ENCODE measurements around the gene SSH2.

- TF ChIP-seq, protein P1, sequence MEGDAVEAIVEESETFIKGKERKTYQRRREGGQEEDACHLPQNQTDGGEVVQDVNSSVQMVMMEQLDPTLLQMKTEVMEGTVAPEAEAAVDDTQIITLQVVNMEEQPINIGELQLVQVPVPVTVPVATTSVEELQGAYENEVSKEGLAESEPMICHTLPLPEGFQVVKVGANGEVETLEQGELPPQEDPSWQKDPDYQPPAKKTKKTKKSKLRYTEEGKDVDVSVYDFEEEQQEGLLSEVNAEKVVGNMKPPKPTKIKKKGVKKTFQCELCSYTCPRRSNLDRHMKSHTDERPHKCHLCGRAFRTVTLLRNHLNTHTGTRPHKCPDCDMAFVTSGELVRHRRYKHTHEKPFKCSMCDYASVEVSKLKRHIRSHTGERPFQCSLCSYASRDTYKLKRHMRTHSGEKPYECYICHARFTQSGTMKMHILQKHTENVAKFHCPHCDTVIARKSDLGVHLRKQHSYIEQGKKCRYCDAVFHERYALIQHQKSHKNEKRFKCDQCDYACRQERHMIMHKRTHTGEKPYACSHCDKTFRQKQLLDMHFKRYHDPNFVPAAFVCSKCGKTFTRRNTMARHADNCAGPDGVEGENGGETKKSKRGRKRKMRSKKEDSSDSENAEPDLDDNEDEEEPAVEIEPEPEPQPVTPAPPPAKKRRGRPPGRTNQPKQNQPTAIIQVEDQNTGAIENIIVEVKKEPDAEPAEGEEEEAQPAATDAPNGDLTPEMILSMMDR (IDR thresholded peaks at IDR 0.05): peak; percentile 11
- TF ChIP-seq EZH2phosphoT487 (IDR thresholded peaks at IDR 0.05): no peak
Observed at GRCh38 chr17:29844339-29845048, 85.5 kb downstream of the SSH2 start.

All from neural progenitor cell (in vitro differentiated cells).